A549 (cell line): ENCODE data around the gene GSTM5. TPM values are rescaled to one million over a fixed set of nuclear protein-coding genes. Genes with fewer than 3 reads are reported as not detected.

Source experiments
- ATAC-seq, 2 experiments: fragments of 200-7000 bp in 1 of 2; fragments of >200 bp in 1 of 2; cut with Nextera tagmentation in 1 of 2; cut with Tn5 transposase in 1 of 2; 3 replicates each; pipeline versions ENCODE4 v1.8.0 to v1.9.1; 2018 to 2020; ENCODE audit warnings: mild to moderate bottlenecking in 1 of 2, moderate library complexity in 1 of 2
- CTCF ChIA-PET: fragments of 300-600 bp; sonication (Branson Sonifier 250); formaldehyde crosslinking; extraction: SDS; loops from one replicate; lab custom pipeline; 2021; ENCODE audit warnings: antibody characterized with exemption, inconsistent platforms; lab: Yijun Ruan, JAX
- POLR2A ChIA-PET: fragments of 350-600 bp; formaldehyde crosslinking; extraction: SDS; loops from one replicate; lab custom pipeline; 2021; ENCODE audit warnings: antibody characterized with exemption, inconsistent platforms; lab: Yijun Ruan, JAX
- DNase-seq, 2 experiments: peaks; one replicate each; pipeline versions ENCODE4 v3.0.0 to v3.0.0-alpha.2; 2011 to 2016; ENCODE audit warnings: low read depth in 1 of 2, low spot score in 1 of 2
- FAIRE-seq: peaks from 2 replicates; lab custom pipeline; 2011; peaks lifted over from hg19 to GRCh38; lab: Jason Lieb, UNC
- H3K27ac ChIP-seq, 2 experiments: fragments of >200 bp; sonication (Bioruptor Twin); formaldehyde crosslinking; 3 replicates each; pipeline ENCODE4 v1.5.1; 2016 to 2017
- H3K4me1 ChIP-seq: fragments of >200 bp; sonication (Bioruptor Twin); formaldehyde crosslinking; 3 replicates; pipeline ENCODE4 v1.6.1; 2016
- H3K4me2 ChIP-seq: fragments of >200 bp; sonication (Bioruptor Twin); formaldehyde crosslinking; 3 replicates; pipeline ENCODE4 v1.6.1; 2016
- H3K4me3 ChIP-seq: fragments of >200 bp; sonication (Bioruptor Twin); formaldehyde crosslinking; 3 replicates; pipeline ENCODE4 v1.5.1; 2016
- H3K9me3 ChIP-seq: fragments of >200 bp; sonication (Bioruptor Twin); formaldehyde crosslinking; 3 replicates; pipeline ENCODE4 v1.6.1; 2016
- CBX8 ChIP-seq: fragments of 200-600 bp; sonication (generic); IDR thresholded peaks from 2 replicates; pipeline ENCODE4 v1.6.1; 2016
- CEBPB ChIP-seq, 2 experiments: fragments of >200 bp in 1 of 2; sonication (Bioruptor Twin) in 1 of 2; formaldehyde crosslinking in 1 of 2; IDR thresholded peaks; 2 replicates each; pipeline ENCODE4 v1.6.1; 2012 to 2016
- EP300 ChIP-seq, 2 experiments: fragments of >200 bp; sonication (Bioruptor Twin); formaldehyde crosslinking; IDR thresholded peaks; 2 replicates in 1 of 2; 3 replicates in 1 of 2; pipeline ENCODE4 v1.6.1; 2016 to 2017
- FOSB ChIP-seq: fragments of 250-450 bp; sonication (Bioruptor Pico); IDR thresholded peaks from 2 replicates; pipeline ENCODE4 v1.5.0; 2020; ENCODE audit warnings: mild to moderate bottlenecking, moderate library complexity
- GATA3 ChIP-seq: IDR thresholded peaks from 2 replicates; pipeline ENCODE4 v1.6.1; 2012; ENCODE audit warnings: borderline replicate concordance
- POLR2AphosphoS2 ChIP-seq: conservative IDR thresholded peaks from 2 replicates; pipeline ENCODE4 v1.6.1; 2012; ENCODE audit warnings: low read length, improper control_type of control experiment, inconsistent platforms
- RAD21 ChIP-seq, 2 experiments: fragments of >200 bp in 1 of 2; sonication (Bioruptor Twin) in 1 of 2; formaldehyde crosslinking in 1 of 2; IDR thresholded peaks in 1 of 2; conservative IDR thresholded peaks in 1 of 2; 2 replicates in 1 of 2; 3 replicates in 1 of 2; pipeline ENCODE4 v1.6.1; 2012 to 2018; ENCODE audit warnings: inconsistent platforms in 1 of 2
- RARB ChIP-seq: fragments of 250-450 bp; sonication (Bioruptor Pico); IDR thresholded peaks from 2 replicates; pipeline ENCODE4 v1.8.0; 2021; ENCODE audit warnings: mild to moderate bottlenecking, moderate library complexity
- RFX5 ChIP-seq: fragments of 450-650 bp; IDR thresholded peaks from 2 replicates; pipeline ENCODE4 v1.7.1; 2014; ENCODE audit warnings: antibody characterized with exemption, mild to moderate bottlenecking, moderate library complexity
- RNF2 ChIP-seq: fragments of 200-600 bp; sonication (generic); IDR thresholded peaks from 2 replicates; pipeline ENCODE4 v1.6.1; 2016; ENCODE audit warnings: low read depth, mild to moderate bottlenecking, antibody characterized with exemption, moderate library complexity, borderline replicate concordance
- SREBF2 ChIP-seq: fragments of 450-650 bp; IDR thresholded peaks from 2 replicates; pipeline ENCODE4 v1.6.1; 2014; ENCODE audit warnings: mild to moderate bottlenecking, moderate library complexity
- ZNF302 ChIP-seq: fragments of 250-450 bp; sonication (Bioruptor Pico); IDR thresholded peaks from 2 replicates; pipeline ENCODE4 v1.9.0; 2021; ENCODE audit warnings: inconsistent platforms, mild to moderate bottlenecking, moderate library complexity
- ZSCAN20 ChIP-seq: fragments of 250-450 bp; sonication (Bioruptor Pico); IDR thresholded peaks from 2 replicates; pipeline ENCODE4 v1.8.0; 2022; ENCODE audit warnings: mild to moderate bottlenecking, moderate library complexity
- WGBS: methylation state at CpG from one replicate; pipeline ENCODE4 v1.1.6; 2017; ENCODE audit errors: missing lambda C conversion rate; 5-methylcytosine and 5-hydroxymethylcytosine counted together
- polyA plus RNA-seq, 4 experiments: library from polyadenylated mRNA; depleted of rRNA in 3 of 4; stranded (reverse); fragments of >200 nt; fragmentation: RNase III in 1 of 4; extraction: RNeasy Plus Mini Kit Qiagen cat#74134 plus additional on column Dnase treatment in 1 of 4; gene quantifications; 2 replicates in 3 of 4; 3 replicates in 1 of 4; pipeline ENCODE4 v1.2.3, GENCODE V29; 2011 to 2017
- TF ChIP-seq, protein P1 (sequence below): fragments of 150-350 bp; IDR thresholded peaks from 2 replicates; pipeline ENCODE4 v1.6.1; 2014; ENCODE audit warnings: low read depth, mild to moderate bottlenecking, low read length
- TF ChIP-seq, protein P2 (sequence below): IDR thresholded peaks from 2 replicates; pipeline ENCODE4 v1.6.1; 2012; ENCODE audit warnings: low read depth, borderline replicate concordance

Gene GSTM5
- polyA plus RNA-seq, 2 of the 4 experiments (the other 2 are of a cell fraction), result not detected

GRCh38 chr1:109756848-109757521, 44.9 kb downstream of the GSTM5 start (continued):
- TF ChIP-seq RARB, result no peak
- no peak for TF ChIP-seq RFX5
- no peak for TF ChIP-seq POLR2AphosphoS2
- TF ChIP-seq CBX8, result no peak
- no peak for TF ChIP-seq CEBPB (IDR thresholded peaks at IDR 0.05)
- TF ChIP-seq, all 56 proteins: peak for 0

DNA sequence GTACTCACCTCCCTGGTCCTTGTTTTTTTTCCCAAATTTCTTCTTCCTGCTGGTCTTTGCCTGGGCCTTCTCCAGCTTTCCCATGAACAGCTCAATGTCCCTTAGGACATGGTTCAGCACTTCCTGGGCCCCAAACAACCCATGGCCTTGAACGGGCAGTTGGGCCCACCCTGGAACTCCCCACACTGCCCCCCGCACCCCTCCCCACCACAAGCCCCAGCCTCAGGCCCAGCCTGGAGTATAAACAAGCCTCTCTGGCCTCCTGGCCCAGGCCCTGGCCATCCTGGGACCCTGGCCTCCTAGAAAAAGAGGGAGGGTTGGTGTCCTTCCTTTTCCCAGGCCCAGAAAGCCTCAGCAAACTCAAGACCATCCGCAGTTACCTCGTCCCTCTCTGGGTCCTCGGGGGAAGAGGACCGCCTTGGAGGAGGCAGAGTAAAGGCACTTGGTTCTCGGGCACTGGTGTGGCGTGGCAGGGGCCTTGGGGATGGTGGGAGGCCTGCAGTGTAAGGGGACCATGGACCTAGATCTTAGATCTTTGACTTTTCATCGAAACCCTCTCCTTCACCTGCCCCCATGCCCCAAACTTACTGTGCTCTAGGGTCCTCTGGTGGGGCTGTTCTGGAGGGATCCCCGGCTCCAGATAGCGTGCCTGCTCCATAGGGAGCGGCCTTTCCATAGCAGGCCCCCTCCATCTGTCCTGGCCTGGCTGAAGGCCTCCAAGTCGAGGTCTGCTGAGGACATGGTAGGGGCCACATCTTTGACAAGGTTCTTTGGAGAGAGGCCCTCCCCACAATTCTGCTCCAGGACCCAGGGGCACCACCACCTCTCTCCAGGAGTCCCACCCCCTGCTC, 46.1 kb downstream of the GSTM5 start:
- peaks cover 5% of the 10 kb centered on the region for H3K4me1 ChIP-seq
- H3K4me3 ChIP-seq, result no peak overlapping the region
- no peak overlapping the region for H3K27ac ChIP-seq
- WGBS, result 84% methylated on average over 11 of the region's 13 CpGs
- H3K9me3 ChIP-seq, result no peaks in the 10 kb centered on the region
- DNase-seq (no peak), ATAC-seq (no peak), FAIRE-seq (no peak)
- ChIA-PET CTCF (interaction anchor here (1.1 to 2.3 kb wide), 4 partner anchors 19 to 226 kb away, joined by 4 to 8 read pairs (median 7); partner anchors contain the start of gene AHCYL1), POLR2A (no interaction called here)
- no peak overlapping the region for H3K4me2 ChIP-seq
- TF ChIP-seq, protein P1, sequence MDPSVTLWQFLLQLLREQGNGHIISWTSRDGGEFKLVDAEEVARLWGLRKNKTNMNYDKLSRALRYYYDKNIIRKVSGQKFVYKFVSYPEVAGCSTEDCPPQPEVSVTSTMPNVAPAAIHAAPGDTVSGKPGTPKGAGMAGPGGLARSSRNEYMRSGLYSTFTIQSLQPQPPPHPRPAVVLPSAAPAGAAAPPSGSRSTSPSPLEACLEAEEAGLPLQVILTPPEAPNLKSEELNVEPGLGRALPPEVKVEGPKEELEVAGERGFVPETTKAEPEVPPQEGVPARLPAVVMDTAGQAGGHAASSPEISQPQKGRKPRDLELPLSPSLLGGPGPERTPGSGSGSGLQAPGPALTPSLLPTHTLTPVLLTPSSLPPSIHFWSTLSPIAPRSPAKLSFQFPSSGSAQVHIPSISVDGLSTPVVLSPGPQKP, result no peak
- no peak for TF ChIP-seq RAD21 (conservative IDR thresholded peaks at IDR 0.05 in 1 of 2, IDR thresholded peaks at IDR 0.05 in 1 of 2)

DNA sequence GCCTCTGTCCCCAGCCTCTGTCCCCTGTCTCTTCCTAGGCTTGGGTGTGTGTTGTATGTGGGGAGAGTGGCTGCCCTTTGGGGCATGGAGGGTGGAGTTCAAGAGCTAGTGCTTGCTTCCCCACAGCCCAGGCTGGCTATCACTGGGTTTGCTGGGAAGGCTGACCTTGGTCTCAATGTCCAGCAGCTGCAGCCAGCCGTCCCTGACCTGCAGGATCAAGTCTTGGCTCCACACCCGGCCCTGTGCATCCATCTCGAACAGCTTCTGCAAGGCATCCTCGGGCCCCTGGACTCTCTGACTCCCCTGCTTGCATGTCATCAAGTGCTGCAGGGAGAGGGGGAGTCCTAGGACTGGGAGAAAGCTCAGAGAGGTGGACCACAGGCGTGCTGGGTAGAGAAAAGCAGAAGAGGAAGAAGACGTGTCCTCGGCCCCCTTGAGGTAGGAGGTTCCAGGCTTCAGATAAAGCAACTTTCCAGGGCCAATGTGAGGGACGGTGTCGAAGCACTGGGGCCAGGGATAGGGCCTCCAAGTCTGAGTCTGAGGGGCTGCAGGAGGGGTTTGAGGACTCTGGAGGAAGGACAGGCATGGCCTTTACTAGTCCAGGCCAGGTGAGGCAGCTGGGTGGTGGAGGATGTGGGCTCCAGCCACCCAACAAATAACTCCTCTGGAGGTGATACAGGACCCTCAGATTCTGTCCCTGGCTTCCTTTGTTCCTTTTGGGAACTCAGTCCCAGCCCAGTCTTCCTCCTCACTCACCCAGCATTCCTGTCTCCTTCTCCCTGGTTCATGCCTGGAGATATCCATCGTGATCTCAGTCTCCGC, 47.7 kb downstream of the GSTM5 start:
- Histone ChIP-seq H3K9me3 (no peaks in the 10 kb centered on the region), H3K4me2 (no peak overlapping the region), H3K27ac (no peak overlapping the region)
- ChIA-PET POLR2A (no interaction called here), CTCF (interaction anchor here (0.7 to 2.5 kb wide), 6 partner anchors 10 to 225 kb away, joined by 3 to 14 read pairs (median 6); partner anchors contain the start of gene AHCYL1)
- ATAC-seq (no peak), FAIRE-seq (no peak), DNase-seq (no peak)
- no peak for TF ChIP-seq EP300 (IDR thresholded peaks at IDR 0.05)
- TF ChIP-seq FOSB (CRISPR knock-in tag), result no peak
- TF ChIP-seq RNF2, result no peak
- no peak for TF ChIP-seq RFX5
- TF ChIP-seq, protein P2, sequence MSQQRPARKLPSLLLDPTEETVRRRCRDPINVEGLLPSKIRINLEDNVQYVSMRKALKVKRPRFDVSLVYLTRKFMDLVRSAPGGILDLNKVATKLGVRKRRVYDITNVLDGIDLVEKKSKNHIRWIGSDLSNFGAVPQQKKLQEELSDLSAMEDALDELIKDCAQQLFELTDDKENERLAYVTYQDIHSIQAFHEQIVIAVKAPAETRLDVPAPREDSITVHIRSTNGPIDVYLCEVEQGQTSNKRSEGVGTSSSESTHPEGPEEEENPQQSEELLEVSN, result no peak
- TF ChIP-seq CEBPB (IDR thresholded peaks at IDR 0.05), result no peak
- TF ChIP-seq GATA3, result no peak
- no peak for TF ChIP-seq ZSCAN20 (CRISPR knock-in tag)
- no peak for TF ChIP-seq ZNF302 (CRISPR knock-in tag)
- no peak for TF ChIP-seq SREBF2
- TF ChIP-seq, all 56 proteins: peak for 0
- Histone ChIP-seq H3K4me3 (no peak overlapping the region), H3K4me1 (peaks cover 18% of the 10 kb centered on the region)
- 77% methylated on average over 8 of the region's 11 CpGs for WGBS
